Amniotic epithelial cell (primary cell): Measurements from ENCODE around the gene REV3L.
A peak's percentile ranks its signal among the peaks of the same experiment; 100 is the strongest.
"Not testable (repeated sequence)": the region's sequence is repeated elsewhere in the genome, so short reads cannot be mapped to it uniquely, and the experiment has no call there.

Experiments used
- DNase-seq: peaks from one replicate; pipeline ENCODE4 v3.0.0-alpha.2; 2010; ENCODE audit warnings: low read depth

The REV3L gene, protein sequence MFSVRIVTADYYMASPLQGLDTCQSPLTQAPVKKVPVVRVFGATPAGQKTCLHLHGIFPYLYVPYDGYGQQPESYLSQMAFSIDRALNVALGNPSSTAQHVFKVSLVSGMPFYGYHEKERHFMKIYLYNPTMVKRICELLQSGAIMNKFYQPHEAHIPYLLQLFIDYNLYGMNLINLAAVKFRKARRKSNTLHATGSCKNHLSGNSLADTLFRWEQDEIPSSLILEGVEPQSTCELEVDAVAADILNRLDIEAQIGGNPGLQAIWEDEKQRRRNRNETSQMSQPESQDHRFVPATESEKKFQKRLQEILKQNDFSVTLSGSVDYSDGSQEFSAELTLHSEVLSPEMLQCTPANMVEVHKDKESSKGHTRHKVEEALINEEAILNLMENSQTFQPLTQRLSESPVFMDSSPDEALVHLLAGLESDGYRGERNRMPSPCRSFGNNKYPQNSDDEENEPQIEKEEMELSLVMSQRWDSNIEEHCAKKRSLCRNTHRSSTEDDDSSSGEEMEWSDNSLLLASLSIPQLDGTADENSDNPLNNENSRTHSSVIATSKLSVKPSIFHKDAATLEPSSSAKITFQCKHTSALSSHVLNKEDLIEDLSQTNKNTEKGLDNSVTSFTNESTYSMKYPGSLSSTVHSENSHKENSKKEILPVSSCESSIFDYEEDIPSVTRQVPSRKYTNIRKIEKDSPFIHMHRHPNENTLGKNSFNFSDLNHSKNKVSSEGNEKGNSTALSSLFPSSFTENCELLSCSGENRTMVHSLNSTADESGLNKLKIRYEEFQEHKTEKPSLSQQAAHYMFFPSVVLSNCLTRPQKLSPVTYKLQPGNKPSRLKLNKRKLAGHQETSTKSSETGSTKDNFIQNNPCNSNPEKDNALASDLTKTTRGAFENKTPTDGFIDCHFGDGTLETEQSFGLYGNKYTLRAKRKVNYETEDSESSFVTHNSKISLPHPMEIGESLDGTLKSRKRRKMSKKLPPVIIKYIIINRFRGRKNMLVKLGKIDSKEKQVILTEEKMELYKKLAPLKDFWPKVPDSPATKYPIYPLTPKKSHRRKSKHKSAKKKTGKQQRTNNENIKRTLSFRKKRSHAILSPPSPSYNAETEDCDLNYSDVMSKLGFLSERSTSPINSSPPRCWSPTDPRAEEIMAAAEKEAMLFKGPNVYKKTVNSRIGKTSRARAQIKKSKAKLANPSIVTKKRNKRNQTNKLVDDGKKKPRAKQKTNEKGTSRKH (N-terminal part only)

DNA sequence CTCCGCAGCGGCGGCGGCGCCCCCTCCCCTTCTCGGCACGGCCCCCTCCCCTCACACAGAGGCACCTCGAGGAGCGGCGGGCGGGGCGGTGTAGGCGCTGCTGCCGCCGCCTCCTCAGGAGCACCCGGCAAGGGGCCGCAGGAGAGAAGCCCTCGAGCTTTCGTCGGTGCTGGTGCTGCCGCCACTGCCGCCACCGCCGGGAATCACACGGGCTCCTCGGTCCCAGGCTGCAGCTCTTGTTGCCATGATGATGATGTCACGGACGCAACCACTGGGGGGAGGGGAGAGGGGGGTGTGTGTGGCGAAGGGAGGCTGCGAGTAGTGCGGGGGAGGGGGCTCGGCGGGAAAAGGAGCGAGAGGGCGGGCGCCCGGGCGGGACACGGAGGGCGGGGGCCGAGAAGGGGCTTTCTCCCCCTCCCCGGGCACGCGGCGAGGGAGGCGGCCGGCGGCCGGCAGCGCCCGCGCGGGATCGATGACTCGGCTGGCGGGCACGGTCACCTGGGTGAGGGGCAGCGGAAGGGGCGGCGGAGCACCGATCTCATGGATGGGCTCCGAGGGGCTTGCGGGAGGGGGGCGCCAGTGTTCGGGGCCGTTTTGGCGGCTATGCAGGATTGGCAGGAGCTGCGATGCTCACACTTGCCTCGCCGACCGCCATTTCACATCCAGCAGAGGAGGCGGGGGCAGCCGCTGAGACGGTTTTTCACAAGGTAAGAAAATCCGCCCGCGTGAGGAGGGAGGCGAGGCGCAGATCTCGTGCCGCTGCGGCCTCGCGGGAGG is at the start of gene REV3L:
Gene REV3L, minus strand, starts transcription at position 260 of the 777 bp plus-strand sequence. CDS start 330 bp downstream, outside the sequence.
- peak; percentile 69 for DNase-seq

DNA sequence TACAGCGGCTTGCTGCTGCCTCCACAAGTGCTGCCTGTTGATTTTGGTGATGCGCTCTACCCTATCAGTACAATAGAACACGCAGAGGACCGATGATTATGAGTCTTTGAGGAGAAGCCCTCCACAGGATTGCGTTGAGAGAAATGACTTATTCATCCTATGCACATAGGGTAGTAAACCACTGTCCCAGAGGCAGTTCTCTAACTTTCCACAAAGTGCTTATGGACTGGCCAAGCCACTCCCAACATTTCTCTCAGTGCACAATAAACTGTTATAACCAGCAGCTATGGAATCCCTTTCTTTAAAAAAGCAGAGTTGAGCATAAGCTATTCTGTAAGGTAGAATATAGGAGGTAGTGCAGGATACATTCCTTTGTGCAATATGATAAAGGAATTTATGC is 48.2 kb upstream of the REV3L start:
- DNase-seq: no peak

DNA sequence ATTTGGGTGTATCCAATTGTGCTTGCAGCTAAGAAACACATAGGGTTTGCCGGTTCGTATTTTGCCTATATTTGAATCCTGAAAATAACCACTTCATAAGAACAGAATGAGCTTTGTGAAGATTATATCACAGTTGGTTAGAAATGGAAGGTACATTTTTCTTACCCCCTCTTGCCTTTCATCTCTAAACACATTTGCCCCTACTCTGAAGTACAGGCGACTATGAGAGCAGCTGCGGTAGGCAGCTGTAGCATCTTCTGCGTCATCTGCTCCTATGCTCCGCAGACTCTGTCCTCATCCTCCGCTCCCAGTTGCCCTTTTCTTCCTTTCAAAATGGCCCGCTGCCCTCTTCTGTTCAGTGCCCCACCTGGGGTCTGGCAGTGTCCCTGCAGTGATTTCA is 47.6 kb upstream of the REV3L start:
- DNase-seq: no peak

DNA sequence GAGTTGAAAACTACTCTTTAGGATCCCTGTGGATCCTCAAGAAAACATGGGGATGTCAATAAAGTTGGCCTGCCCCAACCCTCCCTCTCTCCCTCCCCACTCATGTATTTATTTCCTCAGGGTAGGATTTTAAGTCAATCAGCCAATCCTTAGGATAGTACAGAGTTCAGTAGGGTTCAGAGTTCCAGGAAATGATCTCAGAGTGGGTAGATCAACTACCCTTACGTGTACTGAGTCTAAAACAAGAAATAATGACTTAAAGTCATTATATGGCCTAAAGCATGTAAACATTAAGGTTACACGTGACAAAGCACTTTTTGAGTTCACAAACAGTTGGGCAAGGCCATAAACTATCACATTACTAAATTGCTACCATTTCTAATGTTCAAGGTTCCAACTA is 47.2 kb upstream of the REV3L start:
- DNase-seq: no peak

DNA sequence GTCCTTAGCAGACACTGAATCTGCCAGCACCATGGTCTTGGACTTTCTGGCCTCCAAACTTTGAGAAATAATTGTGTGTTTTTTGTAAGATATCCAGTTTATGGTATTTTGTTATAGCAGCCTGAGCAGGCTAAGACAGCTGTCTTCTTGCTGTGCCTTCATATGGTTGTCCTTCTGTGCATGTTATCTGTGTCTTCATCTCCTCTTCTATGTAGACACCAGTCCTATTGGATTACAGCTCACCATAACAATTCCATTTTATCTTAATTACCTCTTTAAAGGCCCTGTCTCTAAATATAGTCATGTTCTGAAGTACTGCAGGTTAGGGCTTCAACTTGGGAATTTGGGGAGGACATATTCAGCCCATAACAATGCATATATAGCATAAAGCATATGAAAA is 44.3 kb upstream of the REV3L start:
- DNase-seq: no peak

DNA sequence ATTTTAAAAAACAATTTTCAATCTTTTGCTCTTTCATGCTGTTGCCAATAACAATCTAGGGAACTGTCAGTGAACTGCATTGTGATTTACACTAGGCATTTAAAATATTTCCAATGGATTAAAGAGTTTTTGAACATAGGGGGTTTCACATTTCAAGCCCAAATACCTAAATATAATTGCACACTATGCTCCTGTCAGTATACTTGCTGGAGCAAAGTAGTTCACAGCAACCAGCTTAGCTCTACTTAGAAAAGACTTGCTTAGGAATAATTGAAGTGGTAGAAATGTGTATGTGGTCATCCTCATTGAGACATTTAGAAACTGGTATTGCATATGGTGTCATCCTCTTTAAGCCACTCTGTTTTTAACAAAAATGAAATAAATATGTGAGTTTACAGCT is 41.7 kb upstream of the REV3L start:
- DNase-seq: no peak

DNA sequence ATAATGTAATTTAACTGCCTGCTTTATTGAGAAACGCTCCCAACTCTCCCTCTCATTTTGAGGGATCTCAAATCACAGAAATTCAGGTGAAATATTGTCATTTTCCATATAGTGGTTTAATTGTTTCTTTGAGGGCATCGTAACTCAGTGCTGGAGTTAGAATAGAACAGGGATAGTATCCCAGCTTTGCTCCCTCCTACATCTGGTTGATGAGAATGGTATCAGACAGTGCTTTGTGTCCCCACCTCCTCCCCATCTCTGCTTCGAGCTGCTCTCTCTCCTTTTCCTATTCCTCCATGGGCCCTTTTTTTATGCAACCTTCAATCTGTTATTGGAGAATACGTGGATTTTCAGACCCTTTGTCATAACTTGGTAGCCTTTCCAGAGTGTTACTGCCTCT is 41.2 kb upstream of the REV3L start:
- no peak for DNase-seq

DNA sequence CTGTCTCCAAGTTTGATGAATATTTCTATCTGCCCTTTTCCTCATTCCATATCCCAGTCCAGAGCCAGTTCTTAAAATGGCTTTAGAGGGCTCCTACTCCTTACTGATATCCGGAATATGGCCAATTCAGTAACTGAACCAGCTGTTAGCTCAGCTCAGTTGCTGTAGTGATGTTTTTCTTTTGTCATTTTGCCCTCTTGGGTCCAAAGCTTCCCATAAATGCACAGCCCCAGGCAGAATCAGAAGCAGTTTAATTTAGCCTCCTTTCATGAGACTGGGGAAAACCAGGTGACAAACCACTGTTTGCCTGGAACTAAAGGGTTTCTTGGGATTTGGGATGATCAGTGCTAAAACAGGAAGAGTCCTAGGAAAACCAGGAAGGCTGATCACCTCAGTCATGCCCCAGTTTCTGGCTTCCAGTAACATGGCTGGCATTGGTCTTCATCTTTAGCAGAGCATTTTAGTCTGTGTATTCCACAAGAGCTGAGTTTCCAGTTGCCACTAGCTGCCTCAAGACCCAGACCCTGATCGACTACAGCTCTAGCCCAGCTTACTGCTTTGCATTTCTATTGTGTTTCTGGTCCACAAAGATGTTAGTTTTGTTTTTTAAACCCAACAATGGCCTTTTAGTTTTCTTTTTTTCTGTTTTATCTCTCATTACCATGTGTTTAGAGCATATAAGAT is 40.6 kb upstream of the REV3L start:
- DNase-seq: no peak

DNA sequence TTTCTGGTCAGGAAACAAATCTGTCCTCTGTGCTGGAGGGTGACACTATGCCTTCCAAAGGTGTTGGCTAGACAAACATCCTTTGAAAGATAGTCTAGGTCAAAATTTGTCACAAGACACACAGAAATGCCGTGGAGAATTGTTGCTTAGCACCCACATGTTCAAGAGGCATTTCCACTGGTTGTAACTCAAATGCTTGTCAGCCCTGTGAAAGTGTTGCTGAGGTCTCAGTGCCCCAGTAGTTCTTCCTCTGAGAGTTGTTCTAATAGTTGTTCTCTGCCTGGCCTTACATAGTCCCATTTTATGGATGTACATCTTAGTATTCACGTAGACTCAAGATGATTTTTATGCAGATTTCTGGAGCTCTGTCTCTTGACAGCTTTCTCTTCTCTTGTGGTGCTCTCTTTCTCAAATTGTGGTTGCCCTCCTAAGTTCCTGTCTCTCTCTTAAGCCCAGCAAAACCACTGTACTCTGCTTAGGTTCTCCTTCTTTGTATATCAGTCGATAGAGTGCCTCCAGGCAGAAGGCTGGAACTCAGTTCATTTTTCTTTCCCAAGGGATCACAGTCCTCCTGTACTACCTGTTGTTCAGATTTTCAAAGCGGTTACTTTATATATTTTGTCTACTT is 39.5 kb upstream of the REV3L start:
- no peak for DNase-seq

DNA sequence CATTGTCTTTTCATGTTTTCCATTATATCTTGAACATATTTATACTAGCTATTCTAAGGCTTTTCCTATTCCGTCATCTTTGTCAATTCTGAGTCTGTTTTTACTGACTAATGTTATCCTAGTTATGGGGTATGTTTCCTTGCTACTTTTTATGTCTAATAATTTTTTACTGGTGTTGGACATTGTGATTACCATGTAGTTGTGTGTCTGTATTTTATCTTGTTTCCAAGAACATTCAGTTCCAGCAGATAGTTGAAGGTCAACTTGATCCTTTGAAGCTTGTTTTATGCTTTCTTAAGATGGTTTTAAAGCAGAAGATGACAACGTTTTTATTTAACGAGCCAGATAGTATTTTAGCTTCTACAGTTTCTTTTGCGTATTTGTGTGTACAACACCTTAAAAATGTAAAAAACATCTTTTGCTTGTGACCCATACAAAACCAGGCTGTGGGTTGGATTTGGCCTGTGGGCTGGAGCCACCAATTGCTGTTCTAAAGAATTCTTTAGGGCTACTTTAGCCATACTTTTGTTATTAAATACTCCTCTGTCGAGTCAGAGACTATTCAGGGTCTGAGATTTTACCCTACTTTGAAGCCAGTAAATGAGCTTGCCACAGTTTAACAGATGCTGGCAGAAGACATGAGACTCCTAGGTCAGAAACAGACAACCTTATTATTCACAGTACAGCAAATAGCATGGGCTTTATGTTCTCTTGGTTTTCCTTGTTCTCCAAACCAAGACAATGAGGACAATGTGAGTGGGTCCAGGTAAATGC is 38.7 kb upstream of the REV3L start:
- no peak for DNase-seq

DNA sequence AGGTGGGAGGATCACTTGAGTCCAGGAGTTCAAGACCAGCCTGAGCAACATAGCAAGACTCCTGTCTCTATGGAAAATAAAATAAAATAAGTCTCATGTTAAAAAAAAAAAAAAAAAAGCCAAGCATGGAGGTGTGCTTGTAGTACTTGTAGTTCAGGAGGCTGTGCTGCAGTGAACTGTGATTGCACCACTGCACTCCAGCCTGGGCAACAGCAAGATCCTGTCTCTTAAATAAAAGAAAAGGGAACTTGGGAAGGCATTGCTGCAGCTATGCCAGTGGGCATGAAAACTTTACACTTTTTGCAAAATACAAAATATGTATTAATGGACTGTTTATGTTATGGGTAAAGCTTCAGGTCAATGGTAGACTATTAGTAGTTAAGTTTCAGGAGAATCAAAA is 37.5 kb upstream of the REV3L start:
- DNase-seq: no peak

DNA sequence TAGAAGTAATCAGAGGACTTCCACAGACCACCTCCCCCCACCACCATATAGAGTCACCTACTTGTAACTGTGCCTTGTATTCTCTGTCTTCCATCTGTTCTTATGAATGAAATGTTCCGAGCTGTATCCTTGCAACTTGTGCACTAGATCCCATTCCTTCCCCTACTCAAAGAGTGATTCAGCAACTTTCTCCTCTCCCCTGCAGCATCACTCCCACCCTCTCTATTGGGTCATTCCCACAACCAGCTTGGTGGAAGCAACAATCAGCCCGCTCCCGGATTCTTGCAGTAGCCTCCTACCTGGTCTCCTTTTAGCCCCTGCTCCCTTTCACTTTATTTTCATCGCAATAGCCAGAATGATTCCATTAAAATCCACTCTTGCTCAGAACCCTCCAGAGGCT is 34.9 kb upstream of the REV3L start:
- DNase-seq: peak; percentile 30

DNA sequence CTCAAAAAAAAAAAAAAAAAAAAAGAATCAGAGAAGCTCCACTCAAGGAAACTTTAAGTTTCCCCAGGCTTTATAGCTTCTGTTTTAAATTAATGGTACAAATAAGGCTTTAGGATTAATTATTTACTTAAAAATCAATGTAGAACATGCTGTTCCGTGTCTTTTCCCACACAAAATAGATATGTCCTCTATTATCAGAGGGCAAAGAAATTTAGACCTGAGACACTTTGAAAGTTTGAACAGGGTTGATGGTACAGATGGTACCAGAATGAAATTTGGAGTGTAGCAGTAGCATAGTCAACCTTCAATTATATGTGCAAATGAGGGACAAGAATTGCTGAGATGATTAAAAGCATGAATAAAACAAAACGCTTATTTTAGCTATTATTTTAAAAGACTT is 32.2 kb upstream of the REV3L start:
- DNase-seq: no peak

DNA sequence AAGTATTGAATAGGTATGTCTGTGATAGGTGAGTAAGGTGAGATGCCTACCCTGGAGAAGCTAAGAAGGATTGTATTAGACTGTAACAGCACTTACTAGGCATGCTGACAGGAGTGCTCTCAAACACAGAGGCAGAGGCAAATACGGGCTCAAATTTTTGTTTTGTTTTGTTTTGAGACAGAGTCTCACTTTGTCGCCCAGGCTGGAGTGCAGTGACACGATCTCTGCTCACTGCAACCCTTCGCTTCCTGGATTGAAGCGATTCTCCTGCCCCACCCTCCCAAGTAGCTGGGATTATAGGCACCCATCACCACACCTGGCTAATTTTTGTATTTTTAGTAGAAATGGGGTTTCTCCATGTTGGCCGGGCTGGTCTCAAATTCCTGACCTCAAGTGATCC is 31.5 kb upstream of the REV3L start:
- not testable (repeated sequence) for DNase-seq

DNA sequence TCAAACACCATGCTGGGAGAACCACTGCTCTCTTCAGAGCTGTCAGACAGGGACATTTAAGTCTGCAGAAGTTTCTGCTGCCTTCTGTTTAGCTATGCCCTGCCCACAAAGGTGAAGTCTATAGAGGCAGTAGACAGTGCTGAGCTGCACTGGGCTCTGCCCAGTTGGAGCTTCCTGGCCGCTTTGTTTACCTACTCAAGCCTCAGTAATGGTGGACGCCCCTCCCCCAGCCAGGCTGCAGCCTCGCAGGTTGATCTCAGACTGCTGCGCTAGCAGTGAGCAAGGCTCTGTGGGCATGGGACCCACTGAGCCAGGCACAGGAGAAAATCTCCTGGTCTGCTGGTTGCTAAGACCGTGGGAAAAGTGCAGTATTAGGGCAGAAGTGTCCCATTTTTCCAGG is 24.2 kb upstream of the REV3L start:
- DNase-seq: not testable (repeated sequence)

DNA sequence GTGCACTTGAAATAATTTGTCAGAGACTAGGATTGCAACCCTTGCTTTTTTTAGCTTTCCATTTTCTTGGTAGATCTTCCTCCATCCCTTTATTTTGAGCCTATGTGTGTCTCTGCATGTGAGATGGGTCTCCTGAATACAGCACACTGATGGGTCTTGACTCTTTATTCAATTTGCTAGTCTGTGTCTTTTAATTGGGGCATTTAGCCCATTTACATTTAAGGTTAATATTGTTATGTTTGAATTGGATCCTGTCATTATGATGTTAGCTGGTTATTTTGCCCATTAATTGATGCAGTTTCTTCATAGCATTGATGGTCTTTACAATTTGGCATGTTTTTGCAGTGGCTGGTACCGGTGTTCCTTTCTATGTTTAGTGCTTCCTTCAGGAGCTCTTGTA is 22.5 kb upstream of the REV3L start:
- DNase-seq: not testable (repeated sequence)

DNA sequence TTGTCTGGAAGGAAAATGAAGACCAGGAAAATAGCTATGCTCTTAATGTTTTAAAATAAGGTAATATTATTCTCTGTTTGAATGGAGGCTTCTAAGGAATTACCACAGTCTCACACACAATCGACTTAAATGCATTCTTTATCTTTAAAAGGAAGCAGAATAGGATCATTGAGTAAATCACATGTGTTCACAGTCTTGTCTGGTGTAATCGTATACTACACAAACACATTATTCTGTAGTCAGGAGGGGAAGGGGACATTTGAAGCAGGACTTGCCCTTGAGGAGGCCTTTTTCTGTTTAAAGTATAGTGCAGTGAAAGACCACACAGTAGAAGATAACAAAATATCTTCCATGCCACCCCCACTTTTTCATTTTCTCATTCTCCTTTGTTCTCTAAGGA is 20.6 kb upstream of the REV3L start:
- DNase-seq: peak; percentile 33

DNA sequence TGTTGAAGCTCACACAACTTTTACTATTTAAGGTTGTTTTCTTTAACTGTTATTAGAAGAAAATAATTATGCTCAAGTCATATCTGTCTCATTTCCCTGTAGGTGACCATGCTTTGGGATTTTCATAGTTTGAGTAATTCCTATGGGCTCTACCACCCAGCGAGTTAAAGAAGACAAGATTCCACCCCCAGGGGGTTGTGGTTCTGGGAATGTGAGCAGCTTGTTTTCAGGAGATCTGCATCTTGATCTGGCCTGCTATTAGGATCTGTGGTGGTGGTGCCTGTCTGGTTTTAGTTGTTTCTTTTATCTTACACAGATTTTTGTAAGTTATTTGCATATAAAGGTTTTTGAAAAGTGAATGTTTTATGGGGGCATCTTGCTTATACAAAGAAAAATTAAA is 20.2 kb upstream of the REV3L start:
- peak; percentile 51 for DNase-seq

DNA sequence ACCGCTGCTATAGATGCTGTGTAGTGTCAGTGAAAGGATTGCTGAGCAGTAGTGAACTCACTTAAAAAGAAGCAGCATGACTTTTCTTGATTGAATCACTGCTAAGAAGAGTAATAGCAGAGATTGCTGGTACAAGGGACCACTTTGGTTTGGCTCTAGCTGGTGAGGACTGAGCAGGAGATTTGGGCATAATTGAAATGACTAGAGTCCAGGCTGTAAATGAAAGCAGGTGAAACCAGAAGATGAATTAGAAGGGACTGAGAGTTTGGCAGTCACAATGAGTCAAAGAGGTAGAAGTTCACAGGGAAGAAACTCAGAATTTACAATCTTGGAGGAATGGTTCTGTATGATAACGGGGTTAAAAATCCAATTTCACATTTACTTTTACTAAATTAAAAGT is 19.1 kb upstream of the REV3L start:
- no peak for DNase-seq

DNA sequence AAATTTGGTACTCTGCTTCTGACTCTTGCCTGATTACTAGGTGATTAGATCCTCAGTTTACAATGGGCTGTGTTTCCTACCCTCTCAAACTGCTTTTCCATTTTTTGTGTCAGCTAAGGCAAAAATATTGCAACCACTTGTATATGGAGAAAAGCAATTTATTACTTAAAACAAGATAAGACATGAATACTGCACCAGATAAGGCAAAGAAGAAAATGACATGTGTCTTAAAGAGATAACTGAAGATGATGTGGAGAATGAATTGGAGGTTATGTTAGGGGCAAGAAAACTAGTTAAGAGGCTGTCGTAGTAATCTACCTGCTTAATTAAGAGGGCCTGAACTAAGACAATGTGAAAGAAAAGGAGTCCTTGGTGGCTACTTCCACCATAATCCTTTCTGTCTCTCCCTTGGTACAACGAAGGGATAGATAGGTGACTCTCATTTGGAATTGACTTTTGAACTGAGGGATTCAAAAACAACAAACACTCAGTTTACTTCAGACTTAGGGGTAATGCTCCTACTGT is 16.3 kb upstream of the REV3L start:
- DNase-seq: no peak
